Kidney tubule cell (primary cell): ENCODE results near the gene MTHFD2L.

Source experiments
- DNase-seq: peaks from one replicate; pipeline ENCODE4 v3.0.0-alpha.2; 2018; ENCODE audit warnings: low spot score

MTHFD2L gene

DNA sequence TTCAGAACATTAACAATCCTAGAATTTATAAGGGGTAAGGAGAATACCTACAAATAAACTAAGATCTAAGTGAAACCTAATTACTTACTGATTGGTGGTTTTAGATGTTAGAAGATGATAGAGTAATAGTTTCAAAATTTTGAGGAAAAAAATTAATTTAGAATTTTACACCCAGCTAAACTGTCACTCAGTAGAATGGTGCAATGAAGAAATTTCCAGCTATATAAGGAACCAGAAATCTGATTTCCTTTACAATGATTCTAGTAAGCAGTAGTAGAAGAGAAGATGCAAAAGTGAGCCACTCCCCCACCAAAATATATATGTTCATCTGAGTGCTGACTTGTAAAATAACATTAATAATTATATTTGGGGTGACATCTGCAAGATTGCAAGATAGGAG lies 95.0 kb downstream of the MTHFD2L start:
- DNase-seq, result no peak

DNA sequence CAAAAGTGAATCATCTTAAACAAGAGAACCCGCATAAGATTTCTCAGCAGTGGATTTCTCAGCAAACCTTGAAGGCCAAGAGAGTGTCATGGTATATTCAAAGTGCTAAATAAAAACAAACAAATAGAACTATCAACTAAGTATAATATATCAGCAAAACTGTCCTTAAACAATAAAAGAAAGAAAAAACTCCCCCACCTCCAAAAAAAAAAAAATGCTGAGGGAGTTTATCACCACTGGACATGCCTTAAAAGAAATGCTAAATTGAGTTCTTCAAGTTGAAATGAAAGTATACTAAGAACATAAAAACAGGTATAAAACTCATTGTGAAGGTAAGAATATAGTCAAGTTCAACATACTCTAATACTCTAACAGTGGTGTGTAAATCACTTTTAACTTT lies 96.5 kb downstream of the MTHFD2L start:
- no peak for DNase-seq

- no peak for DNase-seq
Observed at GRCh38 chr4:74255096-74255495, 97.2 kb downstream of the MTHFD2L start.

DNA sequence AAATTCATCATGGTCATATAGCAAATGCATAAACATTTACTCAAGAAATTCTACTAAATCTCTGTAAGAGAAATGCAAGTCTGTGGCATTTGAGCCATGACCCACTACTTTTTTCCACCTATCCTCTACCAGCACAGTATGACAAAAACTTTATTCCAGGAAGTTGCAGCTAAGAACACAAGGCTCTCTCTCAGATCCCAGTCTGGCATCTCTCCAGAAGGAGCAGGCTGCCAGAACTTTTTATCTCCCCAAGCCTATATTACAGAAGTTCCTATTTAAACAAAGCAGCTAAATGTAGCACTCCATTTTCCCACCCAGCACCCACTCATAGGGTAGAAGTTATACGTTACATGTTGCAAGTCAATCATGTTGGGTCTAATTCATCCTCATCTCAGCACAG lies 101.0 kb downstream of the MTHFD2L start:
- DNase-seq, result peak; percentile 26

- no peak for DNase-seq
Observed at GRCh38 chr4:74260036-74260435, 102.1 kb downstream of the MTHFD2L start.

DNA sequence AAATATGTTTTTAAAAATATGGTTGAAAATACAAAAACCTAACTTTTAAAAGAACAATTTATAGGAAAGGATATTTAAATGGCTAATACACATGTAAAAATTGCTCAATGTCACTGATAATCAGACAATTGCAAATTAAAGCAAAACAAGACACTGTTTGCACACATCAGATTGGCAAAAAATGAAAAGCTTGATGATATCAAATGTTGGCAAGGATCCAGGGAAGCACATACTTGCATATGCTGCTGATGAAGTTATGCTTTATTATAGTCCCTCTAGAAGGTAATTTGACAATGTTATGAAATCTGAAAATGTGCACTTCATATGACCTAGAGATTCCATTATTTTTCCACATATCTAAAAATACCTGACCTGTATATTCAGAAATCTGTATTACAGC lies 104.6 kb downstream of the MTHFD2L start:
- no peak for DNase-seq

DNA sequence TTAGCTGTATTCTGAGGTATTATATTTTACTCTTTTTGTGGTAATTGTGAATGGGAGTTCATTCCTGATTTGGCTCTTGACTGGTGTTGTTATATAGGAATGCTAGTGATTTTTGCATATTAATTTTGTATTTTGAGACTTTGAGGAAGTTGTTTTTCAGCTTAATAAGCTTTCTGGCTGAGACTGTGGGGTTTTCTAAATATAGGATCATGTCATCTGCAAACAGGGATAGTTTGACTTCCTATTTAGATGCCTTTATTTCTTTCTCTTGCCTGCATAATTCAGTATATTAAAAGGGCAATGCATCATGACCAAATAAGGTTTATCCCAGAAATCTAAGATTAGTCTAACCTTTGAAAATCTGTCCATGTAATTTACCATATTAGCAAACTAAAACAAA lies 105.6 kb downstream of the MTHFD2L start:
- no peak for DNase-seq

DNA sequence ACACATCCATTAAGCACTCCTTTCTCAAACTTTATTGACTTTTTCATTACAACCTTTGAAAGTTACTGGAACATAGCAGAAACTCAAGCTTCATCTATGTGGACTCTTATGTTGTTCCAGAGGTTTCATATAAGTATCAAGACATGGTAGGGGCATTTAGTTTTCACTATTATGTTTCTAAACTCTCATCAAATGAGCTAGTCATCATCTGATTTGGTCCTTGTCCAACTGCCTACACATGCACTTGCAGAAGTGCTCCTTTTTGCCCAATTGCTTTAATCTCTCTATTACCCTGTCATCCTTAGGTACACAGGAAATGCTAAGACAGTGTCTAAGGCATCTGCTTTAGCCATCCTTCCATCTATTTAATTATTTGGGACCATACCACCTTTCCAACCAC lies 108.2 kb downstream of the MTHFD2L start:
- no peak for DNase-seq

DNA sequence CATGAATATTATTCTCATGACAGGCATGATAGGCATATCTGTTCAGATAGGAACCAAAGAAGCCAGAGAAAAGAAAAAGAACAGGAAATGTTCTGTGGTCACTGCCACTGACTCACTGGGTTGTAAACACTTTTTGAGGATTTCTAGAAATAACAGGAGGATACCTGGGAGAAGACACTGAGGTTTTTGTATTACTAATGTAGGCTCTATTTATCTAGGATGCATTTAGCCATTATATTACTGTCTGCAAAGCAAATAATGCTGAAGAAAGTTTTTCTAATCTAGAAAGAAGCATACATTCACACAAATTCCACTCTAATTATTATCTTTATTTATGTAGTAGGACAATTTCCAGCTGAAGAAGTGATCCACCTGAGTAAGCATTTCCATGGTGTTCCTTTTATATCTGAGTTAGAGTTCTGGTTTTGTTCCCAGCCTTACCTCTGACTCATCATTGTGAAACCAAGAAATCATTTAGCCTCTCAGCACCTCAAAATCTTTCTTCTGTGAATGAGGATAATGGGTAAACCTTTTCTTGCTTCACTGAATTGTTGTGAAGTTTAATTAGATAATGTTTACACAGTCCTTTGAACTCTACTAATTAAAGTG lies 110.2 kb downstream of the MTHFD2L start:
- peak; percentile 88 for DNase-seq

DNA sequence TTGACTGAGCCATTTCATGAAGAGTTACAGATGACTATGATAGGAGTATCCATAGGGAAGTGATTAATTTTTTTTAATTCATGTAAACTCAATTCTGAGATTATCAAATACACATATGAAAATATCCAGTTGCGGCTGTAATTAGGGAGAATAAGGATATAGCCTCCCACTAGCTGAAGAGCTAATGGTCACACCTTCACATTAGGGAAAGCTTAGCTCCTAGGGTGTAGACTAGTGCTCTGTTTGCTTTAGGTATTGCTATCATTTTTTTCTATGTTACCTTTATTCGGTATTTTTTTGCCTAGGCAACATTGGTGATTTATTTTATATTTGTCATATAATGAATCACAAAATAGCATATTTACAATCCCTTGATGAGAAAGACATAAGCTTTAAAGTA lies 110.7 kb downstream of the MTHFD2L start:
- DNase-seq, result no peak

GRCh38 chr4:74278490-74278889 lies 120.6 kb downstream of the MTHFD2L start:
- no peak for DNase-seq

GRCh38 chr4:74279716-74280115 lies 121.8 kb downstream of the MTHFD2L start:
- DNase-seq, result no peak

DNA sequence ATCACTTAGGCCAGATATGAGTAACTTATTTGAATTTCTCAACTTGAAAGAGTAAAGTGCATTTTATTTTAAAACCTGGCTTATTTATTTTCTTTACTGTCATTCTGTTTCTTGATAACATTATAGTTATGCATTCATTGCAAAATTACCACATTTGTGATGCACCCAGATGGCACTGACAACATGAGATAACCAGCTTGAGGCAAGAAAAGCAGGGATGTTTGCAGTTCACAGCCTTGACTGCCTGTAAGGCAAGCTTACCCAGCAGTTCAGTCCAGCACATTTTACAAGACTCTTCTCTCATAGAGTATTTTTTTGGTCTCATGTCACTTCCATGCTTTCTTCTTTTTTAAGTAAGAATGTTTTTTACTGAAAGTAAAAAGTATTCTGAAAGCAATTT lies 125.0 kb downstream of the MTHFD2L start:
- DNase-seq, result no peak

GRCh38 chr4:74283614-74284013 lies 125.7 kb downstream of the MTHFD2L start:
- peak; percentile 82 for DNase-seq

GRCh38 chr4:74284053-74284452 lies 126.1 kb downstream of the MTHFD2L start:
- DNase-seq, result peak; percentile 82

DNA sequence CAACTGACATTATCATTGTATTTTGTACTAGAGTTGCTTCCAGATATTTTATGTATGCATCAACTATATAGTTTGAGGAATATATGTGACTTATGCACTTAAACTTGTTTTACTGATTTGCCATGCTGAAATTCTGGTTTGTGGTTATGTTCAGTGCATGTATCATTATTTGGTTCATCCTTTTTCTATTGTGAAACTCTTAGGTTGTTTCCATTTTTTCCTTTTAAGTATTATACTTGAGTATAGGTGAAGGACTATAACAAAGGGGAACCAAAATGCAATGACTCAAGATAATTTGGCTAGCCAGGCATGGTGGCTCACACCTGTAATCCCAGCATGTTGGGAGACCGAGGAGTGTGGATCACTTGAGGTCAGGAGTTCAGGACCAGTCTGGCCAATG lies 129.2 kb downstream of the MTHFD2L start:
- no peak for DNase-seq

- no peak for DNase-seq
Observed at GRCh38 chr4:74287791-74288190, 129.9 kb downstream of the MTHFD2L start.

DNA sequence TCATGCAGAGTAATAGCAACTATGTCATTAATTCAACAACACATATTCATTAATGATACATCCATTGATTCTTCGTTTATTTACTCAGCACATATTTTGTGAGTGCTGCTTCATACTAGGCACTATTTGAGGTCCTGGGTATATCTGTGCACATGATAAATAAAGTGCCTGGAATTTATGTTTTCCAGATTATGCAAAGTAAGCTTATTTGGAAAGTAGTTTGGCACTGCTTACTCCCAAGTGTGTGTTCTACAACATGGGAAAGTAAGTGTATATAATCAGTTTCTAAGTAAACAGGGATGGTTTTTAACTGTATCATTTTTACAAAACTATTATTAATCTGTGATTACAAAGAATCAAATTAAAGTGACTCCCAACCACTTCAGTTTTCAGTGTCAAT lies 133.6 kb downstream of the MTHFD2L start:
- DNase-seq, result no peak

- DNase-seq, result peak; percentile 48
Observed at GRCh38 chr4:74292111-74292870, 134.4 kb downstream of the MTHFD2L start.

GRCh38 chr4:74293558-74293957 lies 135.6 kb downstream of the MTHFD2L start:
- DNase-seq, result no peak

- peak; percentile 46 for DNase-seq
Observed at GRCh38 chr4:74294681-74295080, 136.8 kb downstream of the MTHFD2L start.

DNA sequence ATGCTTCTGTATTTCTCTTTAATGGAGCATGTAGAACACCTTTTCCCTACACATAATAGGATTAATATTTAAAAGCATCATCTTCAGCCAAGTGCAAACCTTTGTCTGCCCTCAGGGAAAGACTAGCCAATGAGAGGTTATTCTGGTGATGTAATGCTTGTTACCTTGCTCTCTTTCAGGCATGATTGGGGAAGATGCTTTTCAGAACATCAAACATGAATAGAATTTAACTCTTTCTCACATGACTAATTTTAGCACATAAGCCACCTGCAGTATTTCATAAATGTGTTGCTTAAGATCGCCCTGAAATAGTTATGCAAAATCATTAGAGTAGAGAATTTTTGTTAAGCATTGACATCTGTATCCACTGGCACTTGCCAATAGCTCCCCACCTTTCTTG lies 139.6 kb downstream of the MTHFD2L start:
- DNase-seq, result peak; percentile 33

DNA sequence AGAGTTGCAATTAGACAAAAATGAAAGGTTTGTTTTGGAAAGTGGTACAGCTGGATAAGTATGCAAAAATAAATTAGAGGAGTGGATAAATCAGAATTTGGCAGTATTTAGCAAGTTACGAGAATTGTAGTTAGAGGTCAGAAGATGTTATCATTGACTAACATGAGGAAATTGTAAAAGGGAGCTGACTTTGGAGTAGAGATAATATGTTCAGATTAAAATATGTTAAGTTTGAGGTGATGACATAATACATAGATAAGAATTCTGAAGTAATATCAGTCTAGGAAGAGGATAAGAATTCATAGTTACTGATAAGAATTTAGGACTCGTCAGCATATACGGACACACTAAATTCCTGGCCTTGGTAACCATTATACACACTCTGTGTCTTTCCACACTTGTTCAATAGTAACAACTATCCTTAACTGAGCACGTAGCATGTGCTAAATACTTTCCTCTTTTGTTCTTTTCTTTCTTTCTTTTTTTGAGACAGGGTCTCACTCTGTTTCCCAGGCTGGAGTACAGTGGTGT lies 146.2 kb downstream of the MTHFD2L start:
- no peak for DNase-seq

DNA sequence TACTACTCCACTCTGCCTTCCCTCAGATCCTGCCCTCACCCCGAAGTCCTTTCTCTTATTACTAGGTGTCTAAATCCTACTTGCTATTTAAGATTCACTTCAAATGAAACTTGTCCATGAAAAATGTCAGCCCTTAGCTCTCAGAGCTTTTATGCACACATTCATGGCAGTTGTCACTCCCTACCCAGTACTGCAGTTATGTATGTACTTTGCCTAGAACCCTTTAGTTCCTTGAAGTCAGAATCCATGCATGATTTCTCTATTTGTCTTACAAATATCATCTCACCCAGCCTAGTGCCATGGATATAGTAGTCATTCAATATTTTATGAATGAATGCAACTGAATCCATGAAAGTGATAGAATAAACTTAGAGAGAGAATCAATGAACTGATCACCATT lies 147.1 kb downstream of the MTHFD2L start:
- DNase-seq, result no peak
